Daoy (cell line): ENCODE measurements around the gene SNN. TPM values are rescaled to one million over a fixed set of nuclear protein-coding genes. Genes with fewer than 3 reads are reported as not detected.

ENCODE experiments used
- DNase-seq: peaks from one replicate; pipeline ENCODE4 v3.0.0-alpha.2; 2015; ENCODE audit warnings: low read depth
- total RNA-seq: library from RNA; depleted of rRNA; stranded (reverse); fragments of >200 nt; shearing (Covaris generic); gene quantifications from 2 replicates; pipeline ENCODE4 v1.2.3, GENCODE V29; 2014; rRNA removed

Gene SNN
- 1.4 and 3.5 TPM in 2 replicates for total RNA-seq

DNA sequence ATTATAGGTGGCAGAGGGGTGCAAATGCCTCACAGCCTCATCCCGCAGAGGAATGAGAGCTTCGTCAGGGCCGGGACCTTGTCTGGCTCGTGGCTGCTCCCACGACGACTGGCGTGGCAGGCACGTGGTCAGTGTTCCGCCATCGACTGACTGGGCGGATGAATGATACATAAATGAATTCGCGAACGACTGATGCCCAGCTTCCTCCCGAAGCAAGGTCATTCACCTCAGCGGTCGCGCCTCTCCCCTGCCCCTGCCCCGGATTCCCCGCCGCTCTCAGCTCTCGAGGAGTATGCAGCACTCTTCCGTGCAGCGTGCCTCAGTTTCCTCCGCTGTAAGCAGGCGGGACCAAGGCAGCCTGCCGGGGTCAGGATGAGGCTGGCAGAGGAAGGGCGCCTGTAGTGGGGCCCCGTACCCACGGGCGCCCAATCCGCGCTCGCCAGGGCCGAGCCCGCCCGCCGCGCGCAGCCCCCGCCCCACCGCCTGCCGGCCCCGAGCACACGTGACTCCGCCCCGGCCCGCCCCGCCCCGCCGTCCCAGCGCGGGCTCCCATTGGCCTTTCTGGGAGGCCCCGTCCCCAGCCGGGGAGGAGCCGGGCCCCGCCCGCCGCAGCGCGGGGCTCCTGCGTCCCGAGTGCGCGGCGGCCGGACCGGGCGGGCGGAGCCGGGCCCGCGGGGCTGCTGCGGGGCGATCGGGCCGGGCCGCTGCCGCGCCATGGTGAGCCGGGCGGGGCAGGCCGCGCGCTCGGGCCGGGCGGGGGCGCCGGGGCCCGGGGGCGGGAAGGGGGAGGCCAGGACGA is at the start of gene SNN:
TSS of gene SNN (plus strand) at position 632 of the 799 bp plus-strand sequence. CDS start 7,605 bp downstream, outside the sequence.
- peak; percentile 88 for DNase-seq

DNA sequence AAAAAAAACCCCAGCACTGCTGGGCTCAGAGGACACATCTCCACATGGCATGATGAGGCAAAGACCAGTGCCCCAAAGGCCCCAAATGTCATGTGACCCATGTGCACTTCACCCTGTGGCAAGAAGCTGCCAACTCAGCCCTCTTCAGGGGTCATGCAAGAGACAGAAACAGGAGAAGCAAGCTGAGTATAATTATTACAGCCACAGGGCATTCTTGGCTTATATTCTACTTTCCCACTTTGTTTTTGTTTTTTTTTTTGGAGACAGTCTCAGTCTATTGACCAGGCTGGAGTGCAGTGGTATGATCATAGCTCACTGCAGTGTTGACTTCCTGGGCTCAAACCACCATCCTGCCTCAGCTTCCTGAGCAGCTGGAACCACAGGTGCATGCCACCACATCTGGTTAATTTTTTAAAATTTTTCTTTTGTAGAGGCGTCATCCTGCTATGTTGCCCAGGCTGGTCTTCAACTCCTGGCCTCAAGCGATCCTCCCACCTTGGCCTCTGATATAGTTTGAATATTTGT is 48.9 kb upstream of the SNN start:
- no peak for DNase-seq

DNA sequence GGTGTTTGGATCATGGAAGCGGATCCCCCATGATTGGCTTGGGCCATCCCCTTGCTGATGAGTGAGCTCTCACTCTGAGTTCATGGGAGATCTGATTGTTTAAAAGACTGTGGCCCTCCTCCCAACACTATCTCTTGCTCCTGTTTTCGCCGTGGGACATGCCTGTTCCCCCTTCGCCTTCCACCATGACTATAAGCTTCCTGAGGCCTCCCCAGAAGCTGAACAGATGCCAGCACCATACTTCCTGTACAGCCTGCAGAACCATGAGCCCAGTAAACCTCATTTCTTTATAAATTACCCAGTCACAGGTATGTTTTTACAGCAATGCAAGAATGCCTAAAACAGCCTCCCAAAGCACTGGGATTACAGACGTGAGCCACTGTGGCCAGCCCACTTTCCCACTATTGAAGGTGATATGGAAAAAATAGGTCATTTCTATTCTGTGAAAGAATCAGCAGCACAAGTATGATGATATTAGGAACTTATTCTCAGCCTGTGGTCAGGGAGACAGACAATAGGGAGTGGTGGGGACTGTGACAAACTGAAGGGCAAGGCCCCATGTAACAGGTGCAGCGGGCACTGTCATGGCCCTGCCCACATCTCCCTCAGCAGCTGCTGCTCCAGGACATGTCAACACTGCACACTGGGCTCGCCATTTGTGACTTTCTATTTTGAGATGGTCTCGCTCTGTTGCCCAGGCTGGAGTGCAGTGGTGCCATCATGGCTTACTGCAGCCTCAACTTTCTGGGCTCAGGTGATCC is 47.8 kb upstream of the SNN start:
- no peak for DNase-seq

DNA sequence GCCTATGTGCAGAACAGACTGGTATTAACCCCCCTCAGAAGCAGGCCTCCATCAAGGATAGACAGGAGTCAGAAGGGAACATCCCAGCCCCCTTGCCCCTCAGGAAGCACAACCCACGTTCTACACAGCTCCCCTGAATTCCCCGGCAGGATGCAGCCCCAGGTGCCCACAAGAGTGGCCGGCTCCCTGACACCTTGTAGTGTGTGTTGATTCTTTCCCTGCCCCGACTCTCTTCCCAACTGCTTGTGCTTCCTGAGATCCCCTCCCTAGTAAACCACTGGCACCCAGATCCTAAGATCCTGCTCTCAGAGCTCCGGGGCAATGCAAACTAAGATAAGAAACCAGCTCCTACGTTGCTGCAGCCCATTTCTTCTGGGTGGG is 46.7 kb upstream of the SNN start:
- no peak for DNase-seq

DNA sequence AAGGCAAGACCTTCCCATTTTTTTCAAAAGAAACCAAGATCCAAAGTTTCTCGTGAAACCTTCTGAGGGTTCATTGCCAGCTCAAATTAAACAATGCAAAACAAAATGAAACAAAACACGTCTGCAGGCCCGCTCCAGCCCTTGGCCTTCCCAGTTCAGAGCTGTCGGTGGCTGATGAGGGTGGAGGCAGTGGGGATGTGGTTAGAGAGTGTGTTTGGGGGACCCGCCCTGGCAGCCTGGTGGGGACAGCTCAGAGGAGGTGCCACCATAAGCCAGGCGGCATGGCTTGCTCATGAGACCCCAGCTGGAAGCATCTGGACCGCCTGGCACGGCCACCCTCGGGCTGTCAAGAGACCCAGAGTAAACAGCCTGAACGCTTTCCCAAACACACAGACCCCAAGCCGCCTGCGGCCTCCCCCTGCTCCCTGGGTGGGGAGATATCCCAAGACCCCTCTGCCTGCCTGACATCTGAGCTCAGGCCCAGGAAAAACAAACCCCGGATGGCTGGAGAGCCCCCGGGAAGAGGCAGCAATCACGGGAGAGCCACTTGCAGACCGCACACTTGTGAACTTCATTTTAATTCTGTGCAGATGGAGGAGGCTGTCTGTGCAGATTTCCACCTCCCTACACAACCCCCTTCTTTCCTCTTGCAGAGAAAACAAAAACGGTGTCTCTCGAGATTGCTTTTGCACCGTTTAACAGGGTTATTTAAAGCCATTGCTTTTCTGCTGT is 46.2 kb upstream of the SNN start:
- DNase-seq = no peak

DNA sequence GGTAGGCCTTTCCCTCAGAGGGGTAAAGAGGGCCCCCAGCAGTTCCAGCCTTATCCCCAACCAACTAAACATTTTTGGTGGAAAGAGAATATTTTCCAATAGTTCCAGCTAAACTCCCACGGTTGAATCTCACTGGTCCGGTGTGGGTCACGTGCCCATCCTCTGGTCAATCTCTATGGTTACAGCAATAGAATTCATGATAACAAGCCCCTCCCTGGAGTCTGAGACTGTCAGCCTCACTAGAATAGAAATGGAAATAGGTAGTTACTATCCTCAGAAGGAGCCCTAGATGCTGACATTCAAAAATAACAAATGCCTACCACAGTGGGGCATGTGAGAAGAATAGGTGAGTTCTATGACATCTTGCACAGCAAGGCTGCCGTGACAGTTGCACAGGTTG is 44.0 kb upstream of the SNN start:
- DNase-seq = no peak

DNA sequence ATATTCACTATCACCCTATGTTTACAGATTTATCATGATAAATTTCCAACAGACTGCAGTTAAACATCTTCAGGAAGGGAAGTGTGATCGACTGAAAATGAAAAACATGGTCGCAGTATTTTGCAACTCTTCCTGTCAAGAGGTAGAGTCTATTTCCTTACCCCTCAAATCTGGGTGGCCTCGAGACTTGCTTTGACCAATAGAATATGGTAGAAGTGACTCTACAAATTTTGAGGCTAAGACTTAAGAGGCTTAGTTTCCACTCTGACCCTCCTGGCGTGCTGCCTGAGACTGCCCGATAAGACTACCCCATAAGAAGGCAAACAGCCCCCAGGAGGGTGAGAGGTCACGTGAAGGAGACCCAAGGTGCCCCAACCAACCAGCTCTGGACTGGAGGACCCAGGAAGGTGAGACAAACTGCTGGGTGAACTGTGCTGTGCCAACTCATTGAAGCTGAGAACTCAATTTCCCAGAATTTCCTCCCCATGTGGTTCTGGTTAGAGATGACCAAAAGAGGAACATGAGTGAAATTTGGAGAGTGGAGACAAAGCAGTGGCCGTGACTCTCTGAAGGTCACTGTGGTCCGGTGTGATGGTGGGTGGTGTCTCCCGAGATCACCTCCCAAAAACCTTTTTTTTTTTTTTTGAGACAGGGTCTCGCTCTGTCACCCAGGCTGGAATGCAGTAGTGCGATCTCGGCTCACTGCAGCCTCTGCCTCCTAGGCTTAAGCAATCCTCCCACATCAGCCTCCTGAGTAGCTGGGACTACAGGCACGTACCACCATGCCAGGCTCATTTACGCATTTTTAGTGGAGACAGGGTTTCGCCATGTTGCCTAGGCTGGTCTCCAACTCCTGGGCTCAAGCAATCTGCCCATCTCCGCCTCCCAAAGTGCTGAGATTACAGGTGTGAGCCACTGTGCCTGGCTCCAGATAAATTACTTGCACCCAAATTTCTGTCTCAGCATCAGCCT is 43.3 kb upstream of the SNN start:
- no peak for DNase-seq

DNA sequence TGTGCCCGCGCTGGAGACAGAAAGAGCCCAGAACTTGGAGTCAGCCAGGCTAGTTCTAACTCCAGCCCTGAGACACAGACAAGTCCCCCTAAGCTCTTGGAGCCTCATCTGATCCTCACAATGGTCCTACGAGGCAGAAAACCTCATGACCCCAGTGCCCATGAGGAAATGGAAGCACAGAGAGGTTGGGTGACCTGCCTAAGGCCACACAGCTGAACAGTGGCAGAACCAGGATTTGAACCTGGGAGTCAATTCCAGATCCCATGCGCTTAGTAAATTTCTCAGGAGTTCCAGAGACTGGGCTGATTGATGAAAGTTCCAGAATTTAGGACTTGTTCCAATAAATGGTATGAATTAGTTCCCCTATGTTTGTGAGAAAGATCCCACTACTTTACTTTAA is 42.5 kb upstream of the SNN start:
- no peak for DNase-seq

DNA sequence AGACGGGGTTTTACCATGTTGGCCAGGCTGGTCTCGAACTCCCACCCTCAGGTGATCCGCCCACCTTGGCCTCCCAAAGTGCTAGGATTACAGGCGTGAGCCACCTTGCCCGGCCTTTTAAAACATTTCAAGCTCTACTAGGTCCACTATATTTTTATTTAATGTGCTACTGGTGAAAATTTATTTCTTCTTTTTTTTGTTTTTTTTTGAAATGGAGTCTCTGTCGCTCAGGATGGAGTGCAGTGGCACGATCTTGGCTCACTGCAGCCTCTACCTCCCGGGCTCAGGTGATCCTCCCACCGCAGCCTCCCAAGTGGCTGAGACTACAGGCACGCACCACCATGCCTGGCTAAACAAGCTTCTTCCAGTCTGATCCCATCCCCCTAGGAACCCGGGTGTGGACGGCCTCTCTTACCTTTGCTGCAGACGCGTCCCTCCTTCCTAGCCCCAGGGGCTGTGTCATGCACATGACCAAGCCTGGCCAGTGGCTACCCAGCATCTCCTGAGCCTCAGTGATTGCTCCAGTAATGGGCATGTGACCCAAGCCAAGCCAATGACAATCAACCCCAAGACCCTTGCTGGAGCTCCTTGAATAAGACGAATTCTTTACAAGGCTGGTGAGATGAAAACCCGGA is 41.5 kb upstream of the SNN start:
- DNase-seq = no peak

DNA sequence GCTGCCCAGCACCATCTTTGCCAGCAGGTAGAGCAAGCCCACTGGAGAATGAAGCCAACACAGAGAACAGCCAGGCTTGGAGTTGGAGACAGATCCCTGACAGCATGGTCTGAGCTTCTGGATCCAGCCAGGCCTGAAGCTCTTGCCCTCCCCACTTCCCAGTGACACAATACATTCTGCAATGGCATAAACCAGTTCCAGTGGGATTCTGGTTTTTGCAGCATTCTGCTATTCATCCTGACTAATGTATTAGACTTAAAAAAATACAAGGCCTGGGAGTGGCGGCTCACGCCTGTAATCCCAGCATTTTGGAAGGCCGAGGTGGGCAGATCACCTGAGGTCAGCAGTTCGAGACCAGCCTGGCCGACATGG is 41.0 kb upstream of the SNN start:
- DNase-seq = no peak

DNA sequence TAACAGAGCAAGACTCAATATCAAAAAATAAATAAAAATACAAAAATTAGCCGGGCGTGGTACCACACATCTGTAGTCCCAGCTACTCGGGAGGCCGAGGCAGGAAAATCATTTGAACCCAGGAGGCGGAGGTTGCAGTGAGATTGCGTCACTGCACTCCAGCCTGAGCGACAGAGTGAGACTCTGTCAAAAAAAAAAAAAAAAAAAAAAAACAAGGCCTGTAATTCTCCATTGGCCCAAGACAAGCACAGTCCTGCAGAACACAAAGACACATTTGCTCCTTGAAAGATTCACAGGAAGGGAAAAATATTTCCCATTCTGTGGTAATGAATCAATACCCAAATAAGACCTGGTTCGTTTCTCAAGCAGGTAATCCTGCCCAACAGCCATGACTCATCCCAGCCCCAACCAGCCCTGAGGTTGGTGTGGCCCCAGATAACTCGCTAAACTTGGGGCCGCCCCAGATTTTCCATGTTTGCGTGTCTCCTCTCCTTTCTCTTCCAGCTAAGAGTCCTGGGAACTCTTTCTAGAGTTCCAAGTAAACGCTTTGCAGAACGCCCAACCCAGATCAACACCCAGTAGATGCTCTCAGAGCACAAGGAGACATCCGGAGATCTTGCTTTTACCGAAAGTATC is 40.3 kb upstream of the SNN start:
- DNase-seq = peak; percentile 63

DNA sequence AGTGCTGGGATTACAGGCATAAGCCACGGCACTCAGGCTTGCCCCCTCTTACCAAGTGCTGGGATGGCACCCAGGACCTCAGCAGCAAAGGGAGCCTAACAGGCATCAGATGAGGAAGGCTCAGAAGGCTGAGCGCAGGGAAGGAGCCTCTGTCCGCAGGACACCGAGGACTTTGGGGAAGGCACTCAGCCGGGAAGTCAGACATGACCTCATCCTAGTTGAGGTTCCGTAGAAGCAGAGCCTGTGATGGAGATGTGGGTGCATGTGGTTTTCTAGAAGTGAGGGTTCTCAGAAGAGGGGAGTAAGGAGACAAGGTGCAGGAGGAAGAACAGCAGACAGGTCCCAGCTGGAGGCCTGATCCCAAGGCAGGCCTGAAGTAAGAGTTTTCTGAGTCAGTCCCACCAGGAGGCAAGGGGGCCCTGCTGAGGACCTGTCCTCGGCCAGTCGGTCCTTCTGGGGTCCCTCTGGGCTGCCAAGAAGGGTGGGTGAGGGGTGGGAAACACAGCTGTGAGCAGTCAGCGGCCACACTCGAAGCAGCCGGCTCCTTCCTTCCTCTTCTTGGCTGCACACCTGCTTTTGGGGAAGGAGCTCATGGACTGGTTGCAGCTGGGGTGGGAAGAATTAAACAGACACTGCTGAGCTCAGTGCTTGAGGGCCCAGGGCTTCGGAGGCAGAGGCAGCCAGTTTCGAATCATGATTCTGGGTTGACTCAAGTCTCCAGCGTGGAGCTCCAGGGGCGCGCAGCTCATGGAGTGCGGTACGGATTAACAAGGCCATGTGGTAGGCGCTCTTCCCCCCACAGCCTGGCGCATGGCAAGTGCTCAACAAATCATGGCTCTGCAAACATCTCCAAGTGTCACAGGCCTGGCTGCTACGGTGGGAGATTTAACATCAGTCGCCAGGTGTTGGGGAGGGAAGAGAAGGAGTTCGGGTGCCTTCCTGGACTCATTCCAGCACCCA is 38.9 kb upstream of the SNN start:
- no peak for DNase-seq

DNA sequence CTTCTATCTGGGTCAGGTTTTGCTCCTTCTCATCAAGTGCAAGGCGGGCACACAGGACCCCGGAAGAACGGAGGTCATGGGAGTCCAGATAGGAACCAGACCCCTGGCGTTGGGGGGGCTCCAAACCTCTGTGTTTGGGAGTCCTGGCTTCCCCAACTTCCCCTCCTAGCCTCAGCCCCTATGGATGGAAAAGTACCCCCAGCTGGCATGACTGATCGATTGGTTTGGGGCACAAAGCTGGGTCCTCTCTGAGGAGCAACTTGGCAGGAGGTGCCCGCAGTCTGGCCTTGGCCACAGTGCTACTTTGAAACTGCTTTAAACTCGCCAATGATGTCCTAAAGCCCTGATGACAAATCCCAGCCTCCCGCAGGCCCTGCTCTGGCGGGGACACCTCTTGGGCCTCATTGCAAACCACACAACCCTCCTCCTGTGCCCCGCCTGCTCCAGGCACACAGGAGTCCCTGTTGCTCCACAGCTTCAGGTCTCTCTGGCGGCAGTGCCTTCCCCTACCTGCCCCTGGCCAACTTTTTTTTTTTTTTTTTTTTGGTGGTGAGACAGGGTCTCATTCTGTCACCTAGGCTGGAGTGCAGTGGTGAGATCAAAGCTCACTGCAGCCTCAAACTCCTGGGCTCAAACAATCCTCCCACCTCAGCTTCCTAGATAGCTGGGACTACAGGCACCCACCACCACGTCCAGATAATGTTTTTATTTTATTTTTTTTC is 38.0 kb upstream of the SNN start:
- no peak for DNase-seq

DNA sequence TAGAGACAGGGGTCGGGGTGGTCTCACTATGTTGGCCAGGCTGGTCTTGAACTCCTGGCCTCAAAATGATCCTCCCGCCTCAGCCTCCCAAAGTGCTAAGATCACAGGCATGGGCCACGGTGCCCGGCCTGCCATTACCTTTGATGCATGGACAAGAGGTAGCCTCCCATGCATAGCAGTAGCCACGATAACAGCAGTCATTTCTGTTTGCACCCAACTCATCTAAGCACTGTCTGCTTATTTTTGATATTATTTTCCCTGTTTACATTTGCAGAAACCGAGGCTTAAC is 37.5 kb upstream of the SNN start:
- no peak for DNase-seq

DNA sequence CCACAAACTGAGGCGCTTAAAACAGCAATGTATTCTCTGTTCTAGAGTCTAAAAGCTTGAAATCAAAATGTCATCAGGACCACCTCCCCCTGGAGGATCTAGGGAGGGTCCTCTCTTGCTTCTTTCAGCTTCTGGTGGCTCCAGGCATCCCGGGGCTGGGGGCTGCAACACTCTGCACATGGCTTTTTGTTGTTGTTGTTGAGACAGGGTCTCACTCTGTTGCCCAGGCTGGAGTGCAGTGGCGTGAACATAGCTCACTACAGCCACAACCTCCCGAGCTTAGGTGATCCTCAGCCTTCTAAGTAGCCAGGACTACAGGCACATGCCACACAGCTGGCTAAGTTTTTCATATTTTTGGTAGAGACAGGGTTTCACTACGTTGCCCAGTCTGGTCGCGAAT is 37.0 kb upstream of the SNN start:
- no peak for DNase-seq

DNA sequence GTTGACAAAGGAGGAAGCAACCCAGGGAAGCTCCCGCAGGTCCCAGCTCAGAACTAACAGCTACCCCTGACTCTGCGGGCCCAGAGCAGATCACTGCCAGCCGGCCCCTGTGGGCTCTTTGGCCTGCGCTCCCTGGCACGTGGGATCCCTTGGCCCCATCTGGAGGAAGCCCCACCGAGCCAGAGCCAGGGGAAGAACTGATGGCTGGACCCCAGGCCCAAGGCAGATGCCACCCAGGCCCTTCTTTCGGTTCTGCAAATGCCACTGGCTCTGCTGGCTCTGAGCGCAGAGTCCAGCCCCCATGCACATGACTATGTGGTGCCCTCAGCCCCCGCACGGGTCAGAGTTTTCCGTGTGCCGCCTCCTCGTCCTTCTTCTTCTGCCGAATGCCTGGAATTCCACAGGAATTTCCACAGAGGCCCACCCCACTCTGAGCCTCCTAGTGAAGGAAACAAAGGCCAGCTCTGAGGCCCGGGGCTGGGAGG is 35.8 kb upstream of the SNN start:
- DNase-seq = no peak

DNA sequence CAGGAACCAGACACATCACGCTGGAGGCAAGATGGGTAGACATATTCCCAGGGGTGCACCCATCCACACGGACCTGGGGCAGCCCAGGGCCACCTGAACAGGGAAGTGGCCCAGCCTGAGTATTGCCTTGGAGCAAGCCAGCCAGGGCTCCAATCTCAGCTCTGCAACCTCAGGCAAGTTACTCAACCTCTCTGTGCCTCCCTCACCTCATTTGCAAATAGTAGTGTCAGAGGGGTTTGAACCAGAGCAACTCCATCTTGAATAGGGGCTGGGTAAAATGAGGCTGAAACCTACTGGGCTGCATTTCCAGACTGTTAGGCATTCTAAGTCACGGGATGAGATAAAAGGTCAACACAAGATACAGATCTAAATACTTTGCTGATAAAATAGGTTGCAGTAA is 35.1 kb upstream of the SNN start:
- DNase-seq = no peak

DNA sequence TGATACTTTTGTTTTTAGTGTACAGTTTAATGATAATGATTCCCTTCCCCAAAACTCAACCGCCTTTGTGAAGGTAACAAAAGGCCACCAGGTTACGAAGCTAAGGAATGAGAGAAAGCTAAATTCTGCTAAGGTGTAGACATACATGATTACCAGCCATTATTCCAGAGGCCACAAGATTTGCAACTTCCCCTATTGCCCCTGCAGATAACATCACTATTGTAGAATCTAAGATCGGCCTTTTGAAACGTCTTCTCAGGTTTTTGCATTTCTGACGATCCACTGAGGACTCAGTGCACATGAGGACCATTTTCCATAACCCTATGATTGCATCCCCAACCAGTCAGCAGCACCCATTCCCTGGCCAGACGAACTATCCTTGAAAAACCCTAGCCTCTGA is 33.9 kb upstream of the SNN start:
- DNase-seq = no peak
